ENCODE measurements around the gene MPPED2. TPM values are rescaled to one million over a fixed set of nuclear protein-coding genes. Genes with fewer than 3 reads are reported as not detected.
A peak's percentile ranks its signal among the peaks of the same experiment; 100 is the strongest.

The MPPED2 gene
- total RNA-seq, 1 donor from 2014 or later = 0.72 TPM

GRCh38 chr11:30406978-30407762 is 179.0 kb downstream of the MPPED2 start:
- no peak for ATAC-seq

GRCh38 chr11:30405385-30405784 is 180.8 kb downstream of the MPPED2 start:
- no peak for ATAC-seq

GRCh38 chr11:30404136-30404535 is 182.0 kb downstream of the MPPED2 start:
- ATAC-seq = no peak

GRCh38 chr11:30395751-30396150 is 190.4 kb downstream of the MPPED2 start:
- no peak for ATAC-seq

- no peak for ATAC-seq
Observed at GRCh38 chr11:30393012-30393411, 193.1 kb downstream of the MPPED2 start.

GRCh38 chr11:30392221-30392784 is 193.8 kb downstream of the MPPED2 start:
- ATAC-seq = peak; percentile 90

- no peak for ATAC-seq
Observed at GRCh38 chr11:30388957-30389356, 197.2 kb downstream of the MPPED2 start.

GRCh38 chr11:30387891-30388861 is 198.0 kb downstream of the MPPED2 start:
- ATAC-seq = no peak

- no peak for ATAC-seq
Observed at GRCh38 chr11:30381879-30382278, 204.3 kb downstream of the MPPED2 start.

- no peak for ATAC-seq
Observed at GRCh38 chr11:30380846-30381245, 205.3 kb downstream of the MPPED2 start.

- peak; percentile 62 for ATAC-seq
Observed at GRCh38 chr11:30377347-30377746, 208.8 kb downstream of the MPPED2 start.

- no peak for ATAC-seq
Observed at GRCh38 chr11:30370164-30370563, 216.0 kb downstream of the MPPED2 start.

- no peak for ATAC-seq
Observed at GRCh38 chr11:30368394-30368793, 217.8 kb downstream of the MPPED2 start.

- ATAC-seq = no peak
Observed at GRCh38 chr11:30365793-30366517, 220.2 kb downstream of the MPPED2 start.

GRCh38 chr11:30364837-30365482 is 221.2 kb downstream of the MPPED2 start:
- no peak for ATAC-seq

GRCh38 chr11:30364139-30364836 is 221.9 kb downstream of the MPPED2 start:
- ATAC-seq = no peak

GRCh38 chr11:30360741-30361140 is 225.4 kb downstream of the MPPED2 start:
- ATAC-seq = peak; percentile 84
